HepG2 (cell line): ENCODE measurements around the gene LCLAT1. TPM values are rescaled to one million over a fixed set of nuclear protein-coding genes. Genes with fewer than 3 reads are reported as not detected.

ENCODE experiments used
- EP300 ChIP-seq, 3 experiments: sonication (generic) in 1 of 3; formaldehyde crosslinking in 1 of 3; IDR thresholded peaks; 2 replicates each; pipeline versions ENCODE4 v1.5.1 to v1.6.1; 2011 to 2020; ENCODE audit warnings: low read depth in 2 of 3, low read length in 2 of 3, borderline replicate concordance in 1 of 3, improper control_type of control experiment in 1 of 3, mild to moderate bottlenecking in 1 of 3, missing genetic modification reagents in 1 of 3, moderate library complexity in 1 of 3
- ERF ChIP-seq: IDR thresholded peaks from 2 replicates; pipeline ENCODE4 v1.6.1; 2018; ENCODE audit warnings: missing biosample characterization, missing genetic modification reagents
- FOXA1 ChIP-seq, 2 experiments: fragments of 450-650 bp in 1 of 2; sonication (generic) in 1 of 2; formaldehyde crosslinking in 1 of 2; IDR thresholded peaks; 2 replicates each; pipeline versions ENCODE4 v1.4.0 to v1.6.1; 2016 to 2020; ENCODE audit warnings: missing genetic modification reagents in 1 of 2
- JARID2 ChIP-seq: sonication (generic); formaldehyde crosslinking; IDR thresholded peaks from 2 replicates; pipeline ENCODE4 v1.8.1; 2023; ENCODE audit warnings: missing genetic modification reagents, inconsistent platforms; ENCODE audit not compliant: insufficient replicate concordance
- KLF13 ChIP-seq: sonication (generic); formaldehyde crosslinking; IDR thresholded peaks from 2 replicates; pipeline ENCODE4 v1.4.0; 2020; ENCODE audit warnings: mild to moderate bottlenecking, missing genetic modification reagents
- NFE2L1 ChIP-seq: sonication (generic); formaldehyde crosslinking; IDR thresholded peaks from 2 replicates; pipeline ENCODE4 v1.4.0; 2020; ENCODE audit warnings: missing genetic modification reagents, mild to moderate bottlenecking, borderline replicate concordance
- NR2F1 ChIP-seq, 2 experiments: fragments of 450-650 bp in 1 of 2; formaldehyde crosslinking in 1 of 2; IDR thresholded peaks; 2 replicates each; pipeline versions ENCODE4 v1.5.0 to v1.6.1; 2016 to 2020; ENCODE audit warnings: mild to moderate bottlenecking in 1 of 2, missing compliant biosample characterization in 1 of 2, missing genetic modification reagents in 1 of 2, moderate library complexity in 1 of 2
- NRL ChIP-seq: sonication (generic); formaldehyde crosslinking; IDR thresholded peaks from 2 replicates; pipeline ENCODE4 v1.5.0; 2020; ENCODE audit warnings: missing genetic modification reagents, mild to moderate bottlenecking, moderate library complexity, borderline replicate concordance
- PHF21A ChIP-seq: sonication (generic); formaldehyde crosslinking; IDR thresholded peaks from 2 replicates; pipeline ENCODE4 v1.5.0; 2020; ENCODE audit warnings: mild to moderate bottlenecking, missing genetic modification reagents
- POLR2G ChIP-seq: fragments of 200-400 bp; formaldehyde crosslinking; IDR thresholded peaks from 2 replicates; pipeline ENCODE4 v1.6.1; 2018; ENCODE audit warnings: mild to moderate bottlenecking, low read depth, low read length, moderate library complexity
- RFX5 ChIP-seq: IDR thresholded peaks from 2 replicates; pipeline ENCODE4 v1.6.1; 2011; ENCODE audit warnings: low read depth, low read length, improper control_type of control experiment
- SMAD3 ChIP-seq: sonication (generic); formaldehyde crosslinking; IDR thresholded peaks from 2 replicates; pipeline ENCODE4 v1.4.0; 2020; ENCODE audit warnings: missing genetic modification reagents
- SOX5 ChIP-seq: IDR thresholded peaks from 2 replicates; pipeline ENCODE4 v1.6.1; 2016; ENCODE audit warnings: borderline replicate concordance
- THAP11 ChIP-seq: IDR thresholded peaks from 2 replicates; pipeline ENCODE4 v1.6.1; 2016; ENCODE audit warnings: missing biosample characterization, missing genetic modification reagents
- XBP1 ChIP-seq: sonication (generic); formaldehyde crosslinking; IDR thresholded peaks from 2 replicates; pipeline ENCODE4 v1.5.0; 2020; ENCODE audit warnings: missing genetic modification reagents
- ZMYM4 ChIP-seq: sonication (generic); formaldehyde crosslinking; IDR thresholded peaks from 2 replicates; pipeline ENCODE4 v1.8.1; 2023; ENCODE audit warnings: mild to moderate bottlenecking, missing genetic modification reagents
- ZNF224 ChIP-seq: sonication (generic); formaldehyde crosslinking; IDR thresholded peaks from 2 replicates; pipeline ENCODE4 v1.5.0; 2020; ENCODE audit warnings: mild to moderate bottlenecking, missing genetic modification reagents
- ZNF264 ChIP-seq: sonication (generic); formaldehyde crosslinking; IDR thresholded peaks from 2 replicates; pipeline ENCODE4 v1.4.0; 2020; ENCODE audit warnings: missing genetic modification reagents
- ZNF367 ChIP-seq: sonication (generic); formaldehyde crosslinking; IDR thresholded peaks from 2 replicates; pipeline ENCODE4 v1.4.0; 2020; ENCODE audit warnings: missing genetic modification reagents, borderline replicate concordance
- ZNF672 ChIP-seq: sonication (generic); formaldehyde crosslinking; IDR thresholded peaks from 2 replicates; pipeline ENCODE4 v1.8.1; 2022; ENCODE audit warnings: missing genetic modification reagents
- ZNF839 ChIP-seq: sonication (generic); formaldehyde crosslinking; IDR thresholded peaks from 2 replicates; pipeline ENCODE4 v1.4.0; 2020; ENCODE audit warnings: missing genetic modification reagents, mild to moderate bottlenecking, borderline replicate concordance
- polyA plus RNA-seq, 8 experiments: library from polyadenylated mRNA; depleted of rRNA in 3 of 8; stranded (reverse) in 7 of 8; unstranded in 1 of 8; fragments of >200 nt; fragmentation: Illumina TruSeq in 4 of 8; extraction: Trizol in 4 of 8; gene quantifications; 2 replicates each; pipeline versions ENCODE4 v1.2.1 to v1.2.3, GENCODE V29; 2011 to 2016; ENCODE audit warnings: low read depth in 4 of 8, missing spikeins in 1 of 8, mixed read lengths in 1 of 8; ENCODE audit not compliant: insufficient read depth in 1 of 8
- total RNA-seq, 5 experiments: library from RNA; depleted of rRNA; stranded (reverse); fragments of >200 nt; fragmentation: Illumina TruSeq; extraction: Trizol; gene quantifications; 2 replicates each; pipeline ENCODE4 v1.2.3, GENCODE V29; 2016; ENCODE audit warnings: low read depth in 1 of 5
- TF ChIP-seq, protein P1 (sequence below): sonication (generic); formaldehyde crosslinking; IDR thresholded peaks from 2 replicates; pipeline ENCODE4 v1.4.0; 2020; ENCODE audit warnings: missing genetic modification reagents, mild to moderate bottlenecking, borderline replicate concordance
- TF ChIP-seq, protein P2 (sequence below): sonication (generic); formaldehyde crosslinking; IDR thresholded peaks from 2 replicates; pipeline ENCODE4 v1.5.1; 2020; ENCODE audit warnings: missing genetic modification reagents, mild to moderate bottlenecking, borderline replicate concordance
- TF ChIP-seq, protein P3 (sequence below): IDR thresholded peaks from 2 replicates; pipeline ENCODE4 v1.6.1; 2016; ENCODE audit warnings: low read depth

Gene LCLAT1
- total and polyA plus RNA-seq, 2 of the 13 experiments (the other 11 are each of a cell fraction or from before 2014, with no cell fraction given) = 18.0 to 28.0 TPM

DNA sequence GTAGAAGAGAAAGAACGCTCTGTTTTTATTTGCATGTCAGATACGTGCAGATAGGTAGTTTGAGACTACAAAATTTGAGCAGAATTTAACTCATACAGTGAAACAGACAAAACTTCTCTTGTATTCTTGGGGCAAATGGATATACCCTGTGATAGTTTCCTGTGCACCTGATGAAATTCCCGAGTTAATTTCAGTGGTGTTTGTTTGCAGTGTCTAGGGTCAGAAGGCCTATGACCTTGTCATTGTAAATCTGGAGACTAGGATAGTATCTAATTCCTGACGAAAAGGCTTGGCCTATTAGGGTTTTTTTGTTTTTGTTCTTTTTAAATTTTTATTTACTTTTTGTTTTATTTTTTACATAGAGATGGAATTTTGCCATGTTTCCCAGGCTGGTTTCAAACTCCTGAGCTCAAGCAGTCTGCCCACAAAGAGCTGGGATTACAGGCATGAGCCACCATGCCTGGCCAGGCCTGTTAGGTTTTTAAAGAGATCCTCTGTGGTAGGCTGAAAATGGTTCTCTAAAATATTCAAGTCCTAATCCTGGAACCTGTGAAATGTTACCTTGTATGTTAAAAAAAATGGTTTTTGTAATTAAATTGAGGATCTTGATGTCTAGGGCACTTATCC lies 17.6 kb downstream of the LCLAT1 start (continued):
- TF ChIP-seq, protein P1, sequence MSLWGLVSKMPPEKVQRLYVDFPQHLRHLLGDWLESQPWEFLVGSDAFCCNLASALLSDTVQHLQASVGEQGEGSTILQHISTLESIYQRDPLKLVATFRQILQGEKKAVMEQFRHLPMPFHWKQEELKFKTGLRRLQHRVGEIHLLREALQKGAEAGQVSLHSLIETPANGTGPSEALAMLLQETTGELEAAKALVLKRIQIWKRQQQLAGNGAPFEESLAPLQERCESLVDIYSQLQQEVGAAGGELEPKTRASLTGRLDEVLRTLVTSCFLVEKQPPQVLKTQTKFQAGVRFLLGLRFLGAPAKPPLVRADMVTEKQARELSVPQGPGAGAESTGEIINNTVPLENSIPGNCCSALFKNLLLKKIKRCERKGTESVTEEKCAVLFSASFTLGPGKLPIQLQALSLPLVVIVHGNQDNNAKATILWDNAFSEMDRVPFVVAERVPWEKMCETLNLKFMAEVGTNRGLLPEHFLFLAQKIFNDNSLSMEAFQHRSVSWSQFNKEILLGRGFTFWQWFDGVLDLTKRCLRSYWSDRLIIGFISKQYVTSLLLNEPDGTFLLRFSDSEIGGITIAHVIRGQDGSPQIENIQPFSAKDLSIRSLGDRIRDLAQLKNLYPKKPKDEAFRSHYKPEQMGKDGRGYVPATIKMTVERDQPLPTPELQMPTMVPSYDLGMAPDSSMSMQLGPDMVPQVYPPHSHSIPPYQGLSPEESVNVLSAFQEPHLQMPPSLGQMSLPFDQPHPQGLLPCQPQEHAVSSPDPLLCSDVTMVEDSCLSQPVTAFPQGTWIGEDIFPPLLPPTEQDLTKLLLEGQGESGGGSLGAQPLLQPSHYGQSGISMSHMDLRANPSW (CRISPR knock-in tag) = no peak
- TF ChIP-seq SOX5 (CRISPR knock-in tag) (peak; percentile 71), ZNF224 (no peak), KLF13 (no peak), EP300 (IDR thresholded peaks at IDR 0.05; ENCODE audit: low read depth in 2 of 2, low read length in 2 of 2) (peak in 1 of 2 experiments; percentile 42; a peak in 1 of 4 replicates), EP300 (CRISPR knock-in tag; IDR thresholded peaks at IDR 0.05; ENCODE audit: borderline replicate concordance) (no peak), NFE2L1 (CRISPR knock-in tag) (no peak), JARID2 (no peak), NRL (CRISPR knock-in tag) (no peak), THAP11 (CRISPR knock-in tag) (peak; percentile 51; the same call in 1 of the 2 replicates), ZNF672 (CRISPR knock-in tag) (no peak), ZNF839 (CRISPR knock-in tag) (no peak), RFX5 (no peak), ERF (CRISPR knock-in tag) (0 out of 2 replicates have a peak, but pooled peaks have one; percentile 15), ZNF367 (CRISPR knock-in tag) (no peak), ZMYM4 (CRISPR knock-in tag) (peak; percentile 19; the same call in 1 of the 2 replicates), SMAD3 (CRISPR knock-in tag) (peak; percentile 37; the same call in 1 of the 2 replicates), FOXA1 (IDR thresholded peaks at IDR 0.05) (no peak), FOXA1 (CRISPR knock-in tag; IDR thresholded peaks at IDR 0.05) (peak; percentile 55; the same call in 1 of the 2 replicates), XBP1 (CRISPR knock-in tag) (no peak), POLR2G (no peak), ZNF264 (CRISPR knock-in tag) (no peak), NR2F1 (CRISPR knock-in tag; IDR thresholded peaks at IDR 0.05) (peak; percentile 82 to 92; a peak in 3 of 4 replicates), PHF21A (no peak)
- TF ChIP-seq, protein P2, sequence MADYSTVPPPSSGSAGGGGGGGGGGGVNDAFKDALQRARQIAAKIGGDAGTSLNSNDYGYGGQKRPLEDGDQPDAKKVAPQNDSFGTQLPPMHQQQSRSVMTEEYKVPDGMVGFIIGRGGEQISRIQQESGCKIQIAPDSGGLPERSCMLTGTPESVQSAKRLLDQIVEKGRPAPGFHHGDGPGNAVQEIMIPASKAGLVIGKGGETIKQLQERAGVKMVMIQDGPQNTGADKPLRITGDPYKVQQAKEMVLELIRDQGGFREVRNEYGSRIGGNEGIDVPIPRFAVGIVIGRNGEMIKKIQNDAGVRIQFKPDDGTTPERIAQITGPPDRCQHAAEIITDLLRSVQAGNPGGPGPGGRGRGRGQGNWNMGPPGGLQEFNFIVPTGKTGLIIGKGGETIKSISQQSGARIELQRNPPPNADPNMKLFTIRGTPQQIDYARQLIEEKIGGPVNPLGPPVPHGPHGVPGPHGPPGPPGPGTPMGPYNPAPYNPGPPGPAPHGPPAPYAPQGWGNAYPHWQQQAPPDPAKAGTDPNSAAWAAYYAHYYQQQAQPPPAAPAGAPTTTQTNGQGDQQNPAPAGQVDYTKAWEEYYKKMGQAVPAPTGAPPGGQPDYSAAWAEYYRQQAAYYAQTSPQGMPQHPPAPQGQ = no peak
- TF ChIP-seq, protein P3, sequence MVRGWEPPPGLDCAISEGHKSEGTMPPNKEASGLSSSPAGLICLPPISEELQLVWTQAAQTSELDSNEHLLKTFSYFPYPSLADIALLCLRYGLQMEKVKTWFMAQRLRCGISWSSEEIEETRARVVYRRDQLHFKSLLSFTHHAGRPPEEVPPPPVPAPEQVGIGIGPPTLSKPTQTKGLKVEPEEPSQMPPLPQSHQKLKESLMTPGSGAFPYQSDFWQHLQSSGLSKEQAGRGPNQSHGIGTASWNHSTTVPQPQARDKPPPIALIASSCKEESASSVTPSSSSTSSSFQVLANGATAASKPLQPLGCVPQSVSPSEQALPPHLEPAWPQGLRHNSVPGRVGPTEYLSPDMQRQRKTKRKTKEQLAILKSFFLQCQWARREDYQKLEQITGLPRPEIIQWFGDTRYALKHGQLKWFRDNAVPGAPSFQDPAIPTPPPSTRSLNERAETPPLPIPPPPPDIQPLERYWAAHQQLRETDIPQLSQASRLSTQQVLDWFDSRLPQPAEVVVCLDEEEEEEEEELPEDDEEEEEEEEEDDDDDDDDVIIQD = peak; percentile 91
